ENCODE measurements around the gene IL18BP.

GRCh38 chr11:71990701-71991100 lies 8.0 kb upstream of the IL18BP start:
- TF ChIP-seq, protein P1, sequence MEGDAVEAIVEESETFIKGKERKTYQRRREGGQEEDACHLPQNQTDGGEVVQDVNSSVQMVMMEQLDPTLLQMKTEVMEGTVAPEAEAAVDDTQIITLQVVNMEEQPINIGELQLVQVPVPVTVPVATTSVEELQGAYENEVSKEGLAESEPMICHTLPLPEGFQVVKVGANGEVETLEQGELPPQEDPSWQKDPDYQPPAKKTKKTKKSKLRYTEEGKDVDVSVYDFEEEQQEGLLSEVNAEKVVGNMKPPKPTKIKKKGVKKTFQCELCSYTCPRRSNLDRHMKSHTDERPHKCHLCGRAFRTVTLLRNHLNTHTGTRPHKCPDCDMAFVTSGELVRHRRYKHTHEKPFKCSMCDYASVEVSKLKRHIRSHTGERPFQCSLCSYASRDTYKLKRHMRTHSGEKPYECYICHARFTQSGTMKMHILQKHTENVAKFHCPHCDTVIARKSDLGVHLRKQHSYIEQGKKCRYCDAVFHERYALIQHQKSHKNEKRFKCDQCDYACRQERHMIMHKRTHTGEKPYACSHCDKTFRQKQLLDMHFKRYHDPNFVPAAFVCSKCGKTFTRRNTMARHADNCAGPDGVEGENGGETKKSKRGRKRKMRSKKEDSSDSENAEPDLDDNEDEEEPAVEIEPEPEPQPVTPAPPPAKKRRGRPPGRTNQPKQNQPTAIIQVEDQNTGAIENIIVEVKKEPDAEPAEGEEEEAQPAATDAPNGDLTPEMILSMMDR (IDR thresholded peaks at IDR 0.05; ENCODE audit: poor library complexity): no peak
- TF ChIP-seq EZH2 (IDR thresholded peaks at IDR 0.05; ENCODE audit: borderline replicate concordance) (no peak), EZH2phosphoT487 (IDR thresholded peaks at IDR 0.05; ENCODE audit: low read depth, severe bottlenecking, unreplicated experiment) (no peak)

Data from hepatocyte (in vitro differentiated cells).